Activated CD8-positive, alpha-beta memory T cell treated with anti-CD3 and anti-CD28 coated beads for 1 hour (primary cell): Measurements from ENCODE around the gene SACM1L.
"Not testable (repeated sequence)": the region's sequence is repeated elsewhere in the genome, so short reads cannot be mapped to it uniquely, and the experiment has no call there.

Experiments
- DNase-seq, 2 donors: peaks; one replicate each; pipeline ENCODE4 v3.0.0-alpha.2; 2020; ENCODE audit warnings: low read depth in 1 of 2; ENCODE audit errors: extremely low read depth in 1 of 2

The SACM1L gene

GRCh38 chr3:45690336-45691035 lies 1.3 kb downstream of the SACM1L start:
- DNase-seq: no peak

- no peak for DNase-seq
Measured at GRCh38 chr3:45691842-45692241, 2.6 kb downstream of the SACM1L start.

DNA sequence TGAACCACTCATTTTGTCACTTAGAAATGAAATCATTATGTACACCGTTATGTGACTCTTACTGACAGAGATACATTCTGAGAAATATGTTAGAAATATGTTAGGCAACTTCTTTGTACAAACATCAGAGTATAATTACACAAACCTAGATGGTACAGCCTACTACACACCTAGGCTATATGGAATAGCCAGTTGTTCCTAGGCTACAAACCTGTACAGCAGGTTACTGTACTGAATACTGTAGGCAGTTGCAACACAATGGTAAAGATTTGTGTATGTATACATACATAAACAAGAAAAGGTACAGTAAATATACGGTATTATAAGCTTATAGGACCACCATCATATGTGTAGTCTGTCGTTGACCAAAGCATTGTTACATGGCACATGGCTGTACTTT lies 3.7 kb downstream of the SACM1L start:
- DNase-seq: no peak

DNA sequence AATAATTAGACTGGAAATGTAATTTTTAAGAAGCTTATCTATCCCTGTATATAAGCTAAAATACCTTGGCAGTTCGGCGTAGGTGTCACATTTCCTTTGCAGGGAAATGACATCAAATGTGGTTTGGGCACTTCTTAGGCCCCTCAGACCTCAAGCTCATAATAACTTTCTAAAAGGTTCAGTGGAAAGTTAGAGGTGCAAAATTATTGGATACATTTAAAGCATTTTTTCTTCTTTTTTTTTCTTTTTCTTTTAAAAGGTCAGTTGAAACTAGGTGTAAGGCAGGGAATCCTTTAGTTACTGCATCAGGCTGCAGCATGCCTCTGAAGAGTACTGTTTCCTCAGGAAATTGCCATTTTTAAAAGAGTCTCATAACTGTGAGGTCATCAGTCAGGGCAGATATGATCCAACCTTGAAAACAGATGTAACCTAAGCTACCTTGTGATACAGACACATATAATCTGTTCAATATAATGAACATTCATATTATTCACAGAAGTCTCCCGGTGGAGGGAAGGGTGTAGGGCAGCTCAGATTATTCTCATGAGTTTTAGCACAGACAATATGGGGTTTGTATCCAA lies 4.8 kb downstream of the SACM1L start:
- DNase-seq: no peak

DNA sequence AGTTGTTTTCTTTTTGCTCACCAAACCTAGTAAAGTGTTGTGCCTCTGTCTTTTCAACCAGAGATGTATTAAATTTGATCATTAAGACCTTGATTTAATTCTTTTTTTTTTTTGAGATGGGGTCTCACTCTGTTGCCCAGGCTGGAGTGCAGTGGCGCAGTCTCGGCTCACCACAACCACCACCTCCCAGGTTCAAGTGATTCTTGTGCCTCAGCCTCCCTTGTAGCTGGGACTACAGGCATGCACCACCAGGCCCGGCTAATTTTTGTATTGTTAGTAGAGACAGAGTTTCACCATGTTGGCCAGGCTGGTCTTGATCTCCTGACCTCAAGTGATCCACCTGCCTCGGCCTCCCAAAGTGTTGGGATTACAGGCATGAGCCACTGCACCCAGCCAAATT lies 6.0 kb downstream of the SACM1L start:
- DNase-seq: not testable (repeated sequence)

GRCh38 chr3:45700570-45701073 lies 11.4 kb downstream of the SACM1L start:
- no peak for DNase-seq

DNA sequence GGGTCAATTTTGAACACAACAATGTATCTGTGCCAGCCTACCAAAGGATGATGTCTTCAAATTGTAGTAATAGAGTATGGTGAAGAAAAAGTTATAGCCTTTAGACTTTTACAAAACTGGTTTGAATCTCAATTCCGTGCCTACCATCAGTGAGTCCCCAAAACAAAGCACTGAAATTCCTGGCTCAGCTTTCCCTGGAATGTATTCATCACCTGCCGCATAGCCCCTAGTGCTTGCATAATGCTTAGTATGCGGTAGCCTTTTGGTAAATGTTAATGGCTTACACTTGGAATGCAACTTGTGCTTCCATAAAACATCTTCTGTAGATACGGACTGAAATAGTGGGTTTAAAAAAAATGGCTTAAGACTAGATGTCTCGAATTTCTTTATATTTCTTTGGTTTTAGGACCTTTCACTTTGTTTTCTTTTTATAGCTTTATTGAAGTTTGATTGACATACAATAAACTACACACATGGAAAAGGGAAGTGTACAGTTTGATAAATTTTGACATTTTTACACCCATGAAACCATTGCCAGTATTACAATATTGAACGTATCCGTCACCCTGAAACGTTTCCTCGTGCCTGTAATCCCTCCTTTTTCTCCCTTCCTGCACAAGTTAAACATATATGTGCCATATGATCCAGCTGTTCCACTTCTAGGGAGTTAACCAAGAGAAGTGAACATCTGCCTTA lies 12.1 kb downstream of the SACM1L start:
- DNase-seq: no peak

DNA sequence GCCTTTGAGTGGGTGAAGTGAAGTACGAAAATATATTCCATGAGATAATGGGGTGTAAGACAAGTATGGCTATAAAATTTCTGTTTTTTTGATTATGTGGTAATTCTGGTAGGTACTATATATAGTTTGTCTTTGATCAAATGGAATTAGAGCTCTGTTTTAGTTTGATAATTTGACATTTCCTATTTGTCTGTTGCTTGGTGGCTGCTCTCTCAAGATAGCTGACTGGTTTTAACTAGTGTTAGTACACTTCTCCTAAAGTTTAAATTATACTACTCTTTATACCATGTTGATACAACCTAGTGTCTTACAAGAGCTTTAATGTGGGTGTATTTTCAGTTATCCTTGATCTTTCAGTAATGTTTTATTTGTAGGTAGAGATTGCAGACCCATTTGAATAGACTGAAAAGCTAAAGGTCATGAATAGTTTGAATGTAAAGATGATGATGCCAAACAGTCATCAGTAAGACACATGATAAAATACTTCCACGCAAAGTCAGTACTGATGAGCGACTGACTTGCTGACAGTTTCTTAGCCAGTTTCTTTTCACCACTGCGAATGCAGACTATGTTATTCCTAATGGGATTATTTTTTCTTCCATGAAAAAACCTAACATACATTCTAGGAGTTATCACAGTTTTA lies 15.2 kb downstream of the SACM1L start:
- no peak for DNase-seq

DNA sequence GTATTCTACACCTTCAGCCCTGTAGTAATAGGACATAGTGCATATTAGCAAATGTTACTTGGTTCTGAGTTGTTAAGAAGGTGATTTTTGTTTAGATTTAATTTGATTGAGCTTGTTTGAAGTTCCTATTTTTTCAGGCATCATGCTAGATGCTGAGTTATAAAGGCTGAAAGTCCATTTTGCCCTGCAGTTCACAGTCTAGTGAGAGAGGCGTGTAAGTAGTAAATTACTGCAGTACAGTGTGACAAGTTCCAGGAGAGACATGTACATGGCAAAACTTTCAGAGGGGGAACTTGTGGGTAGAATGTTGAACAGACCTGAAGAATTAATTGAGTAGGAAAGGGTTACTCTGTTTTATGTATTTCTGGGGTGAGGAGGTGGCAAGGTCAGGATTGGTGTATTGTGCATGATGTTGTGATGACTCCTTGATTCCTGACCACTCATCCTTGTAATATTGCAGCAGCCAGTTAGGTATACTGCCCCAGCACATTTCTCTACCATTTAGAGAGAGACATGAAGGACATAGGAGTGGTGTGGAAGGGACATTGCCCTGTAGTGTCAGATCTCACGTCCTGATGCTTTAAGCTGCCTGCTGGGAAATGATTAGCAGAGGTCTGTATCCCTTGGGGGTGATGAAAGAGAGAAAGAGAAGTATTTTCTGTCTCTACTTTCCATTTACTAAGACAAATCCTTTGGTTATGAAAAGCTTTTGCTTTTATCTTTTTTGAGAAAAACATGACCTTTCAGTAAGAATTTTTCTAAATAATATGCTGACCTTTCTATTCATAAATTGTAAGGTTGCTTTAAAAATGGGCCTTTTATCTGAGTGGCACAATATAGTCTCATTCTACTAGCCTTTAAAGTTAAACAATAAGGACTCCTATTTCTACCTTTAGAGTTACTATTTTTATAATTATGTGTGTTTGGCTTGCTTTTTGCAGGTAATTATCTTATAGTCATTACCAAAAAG lies 16.9 kb downstream of the SACM1L start:
- DNase-seq: no peak

GRCh38 chr3:45711931-45712330 lies 22.7 kb downstream of the SACM1L start:
- no peak for DNase-seq

GRCh38 chr3:45712434-45713110 lies 23.4 kb downstream of the SACM1L start:
- no peak for DNase-seq

DNA sequence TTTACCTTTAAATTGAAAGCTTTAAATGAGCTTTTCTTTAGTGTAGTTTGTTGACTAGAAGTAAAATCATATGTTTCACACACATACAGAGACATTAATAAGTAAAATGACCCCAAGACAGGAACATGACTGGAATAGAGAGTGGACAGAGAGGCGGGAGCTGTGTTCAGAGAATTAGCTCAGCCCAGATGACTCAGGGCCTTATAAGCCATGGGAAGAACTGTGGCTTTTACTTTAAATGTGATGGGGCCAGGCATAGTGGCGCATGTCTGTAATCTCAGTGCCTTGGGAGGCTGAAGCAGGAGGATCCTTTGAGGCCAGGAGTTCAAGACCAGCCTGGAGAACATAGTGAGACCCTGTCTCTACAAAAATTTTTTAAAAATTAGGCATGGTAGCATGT lies 26.7 kb downstream of the SACM1L start:
- no peak for DNase-seq

DNA sequence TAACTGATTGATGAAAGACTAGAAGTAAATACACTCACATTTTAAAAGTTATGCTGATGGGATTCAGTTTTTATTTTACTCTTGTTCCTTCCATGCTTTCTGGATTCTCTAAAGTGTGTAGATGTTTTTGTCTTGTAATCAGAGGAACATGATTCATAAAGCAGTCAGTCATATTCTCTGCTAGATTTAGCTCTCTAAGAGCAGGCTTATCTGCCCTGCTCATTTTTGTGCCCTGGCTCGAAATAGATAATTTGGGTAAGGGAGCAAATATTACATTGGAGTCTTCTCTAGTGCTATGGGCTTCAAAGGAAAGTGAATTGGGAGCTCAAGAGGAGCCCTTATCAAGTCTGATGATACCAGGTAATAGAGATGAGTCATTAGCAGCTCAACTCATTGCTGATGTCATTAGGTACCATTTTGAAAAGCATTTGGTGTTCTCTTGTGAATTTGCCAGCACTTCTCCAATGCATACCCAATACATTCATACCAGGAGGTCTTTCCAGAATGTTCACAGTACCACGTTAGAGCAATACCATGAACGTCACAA lies 27.7 kb downstream of the SACM1L start:
- no peak for DNase-seq

GRCh38 chr3:45719655-45720487 lies 30.7 kb downstream of the SACM1L start:
- DNase-seq: no peak

GRCh38 chr3:45724911-45725310 lies 35.7 kb downstream of the SACM1L start:
- no peak for DNase-seq

DNA sequence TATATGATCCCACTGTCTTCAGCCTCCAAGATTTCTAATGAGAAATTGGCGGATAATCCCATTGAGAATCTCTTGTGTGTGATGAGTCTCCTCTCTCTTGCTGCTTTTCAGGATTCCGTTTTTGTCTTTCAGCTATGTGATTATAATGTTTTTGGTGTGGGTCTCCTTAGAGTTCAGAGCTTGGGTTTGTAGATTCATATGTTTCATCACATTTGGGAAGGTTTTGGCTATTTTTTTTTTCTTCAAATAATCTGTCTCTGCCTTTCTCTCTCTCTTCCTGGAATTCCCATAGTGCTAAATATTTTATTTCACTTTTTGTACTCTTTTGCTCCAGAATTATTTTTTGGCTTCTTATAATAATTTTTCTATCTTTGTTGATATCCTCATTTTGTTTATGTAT lies 40.4 kb downstream of the SACM1L start:
- no peak for DNase-seq

DNA sequence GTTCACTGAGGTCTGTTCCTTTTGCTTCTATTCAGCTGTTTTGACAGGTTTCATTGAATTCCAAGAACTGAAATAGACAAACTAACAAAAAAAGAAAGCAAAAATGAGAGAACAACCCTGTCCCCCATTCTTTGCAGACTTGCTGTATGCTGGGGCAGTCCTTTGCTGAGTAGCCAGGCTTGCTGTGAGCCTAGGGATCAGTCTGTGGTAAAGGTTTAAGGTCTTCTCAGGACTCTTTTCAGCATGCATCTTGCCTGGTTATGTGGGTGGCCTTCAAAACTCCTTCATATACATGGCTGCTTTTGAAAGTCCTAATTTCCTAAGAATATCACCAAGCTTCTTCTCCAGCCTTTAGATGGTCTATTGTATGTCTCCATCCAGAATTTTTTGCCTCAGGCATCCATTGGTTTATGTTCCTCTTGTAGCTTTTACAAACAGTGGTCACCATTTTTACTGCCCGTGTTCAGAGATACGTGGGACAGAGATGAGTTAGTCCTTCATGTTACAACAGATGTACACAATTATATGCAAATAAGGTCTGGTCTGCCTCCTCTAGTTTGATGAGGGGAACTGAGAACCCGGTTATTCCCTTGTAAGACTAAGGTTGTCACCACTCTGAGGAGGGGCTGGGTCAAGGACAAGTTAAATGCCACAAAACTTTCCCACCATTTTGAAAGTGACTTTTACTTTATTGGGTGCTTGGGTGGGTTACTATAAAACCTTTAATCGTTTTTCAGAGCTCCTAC lies 41.4 kb downstream of the SACM1L start:
- DNase-seq: no peak

DNA sequence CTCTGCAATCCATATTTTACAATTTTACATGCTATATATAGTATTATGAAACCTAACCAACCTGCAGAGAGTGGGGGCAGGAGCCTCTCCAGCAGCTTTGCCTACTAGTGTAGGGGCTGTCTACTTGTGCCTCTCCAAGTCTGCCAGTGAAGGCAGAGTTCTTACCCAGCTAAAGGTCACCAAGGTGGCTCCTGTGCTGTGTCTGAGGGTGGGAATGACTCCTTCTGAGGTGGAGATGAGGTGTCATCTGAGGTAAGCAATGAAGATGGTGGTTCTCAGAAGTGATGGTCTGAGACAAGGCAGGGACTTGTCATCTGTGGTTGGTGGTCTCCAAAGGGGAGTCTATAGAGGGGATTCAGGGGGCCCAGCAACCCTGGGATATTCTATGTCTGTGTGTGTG lies 47.5 kb downstream of the SACM1L start:
- DNase-seq: no peak
